C4-2B (cell line): ENCODE results near the gene CACNB2.

Source experiments
- ZFX ChIP-seq: fragments of 450-650 bp; IDR thresholded peaks from 2 replicates; pipeline ENCODE4 v1.6.1; 2017
- TF ChIP-seq, protein P1 (sequence below): fragments of 450-650 bp; conservative IDR thresholded peaks from 2 replicates; pipeline ENCODE4 v1.5.1; 2017; ENCODE audit warnings: mild to moderate bottlenecking

DNA sequence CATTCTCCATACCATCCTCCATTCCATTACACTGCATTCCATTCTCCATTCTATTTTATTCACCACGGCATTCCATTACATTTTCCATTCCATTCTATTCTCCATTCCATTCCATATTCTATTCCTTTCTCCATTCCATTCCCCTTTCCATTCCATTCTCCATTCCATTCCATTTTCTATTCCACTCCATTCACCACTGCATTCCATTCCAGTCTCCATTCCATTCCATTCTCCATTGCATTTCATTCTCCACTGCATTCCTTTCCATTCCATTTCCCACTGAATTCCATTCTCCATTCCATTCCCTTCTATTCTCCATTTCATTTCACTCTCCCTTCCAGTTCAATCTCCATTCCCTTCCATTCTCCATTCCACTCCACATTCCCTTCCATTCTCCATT lies 431.6 kb downstream of the CACNB2 start:
- TF ChIP-seq, protein P1, sequence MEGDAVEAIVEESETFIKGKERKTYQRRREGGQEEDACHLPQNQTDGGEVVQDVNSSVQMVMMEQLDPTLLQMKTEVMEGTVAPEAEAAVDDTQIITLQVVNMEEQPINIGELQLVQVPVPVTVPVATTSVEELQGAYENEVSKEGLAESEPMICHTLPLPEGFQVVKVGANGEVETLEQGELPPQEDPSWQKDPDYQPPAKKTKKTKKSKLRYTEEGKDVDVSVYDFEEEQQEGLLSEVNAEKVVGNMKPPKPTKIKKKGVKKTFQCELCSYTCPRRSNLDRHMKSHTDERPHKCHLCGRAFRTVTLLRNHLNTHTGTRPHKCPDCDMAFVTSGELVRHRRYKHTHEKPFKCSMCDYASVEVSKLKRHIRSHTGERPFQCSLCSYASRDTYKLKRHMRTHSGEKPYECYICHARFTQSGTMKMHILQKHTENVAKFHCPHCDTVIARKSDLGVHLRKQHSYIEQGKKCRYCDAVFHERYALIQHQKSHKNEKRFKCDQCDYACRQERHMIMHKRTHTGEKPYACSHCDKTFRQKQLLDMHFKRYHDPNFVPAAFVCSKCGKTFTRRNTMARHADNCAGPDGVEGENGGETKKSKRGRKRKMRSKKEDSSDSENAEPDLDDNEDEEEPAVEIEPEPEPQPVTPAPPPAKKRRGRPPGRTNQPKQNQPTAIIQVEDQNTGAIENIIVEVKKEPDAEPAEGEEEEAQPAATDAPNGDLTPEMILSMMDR, result no peak
- no peak for TF ChIP-seq ZFX
